NCI-H2029 treated with DMSO at 0.1 percent for 48 hours (cell line): ENCODE data around the gene ALK.

ENCODE experiments used
- DNase-seq: peaks from one replicate; lab custom pipeline; 2025; lab: John Stamatoyannopoulos, UW

The ALK gene

GRCh38 chr2:29196792-29197788 is 724.3 kb downstream of the ALK start:
- DNase-seq = peak; percentile 35

DNA sequence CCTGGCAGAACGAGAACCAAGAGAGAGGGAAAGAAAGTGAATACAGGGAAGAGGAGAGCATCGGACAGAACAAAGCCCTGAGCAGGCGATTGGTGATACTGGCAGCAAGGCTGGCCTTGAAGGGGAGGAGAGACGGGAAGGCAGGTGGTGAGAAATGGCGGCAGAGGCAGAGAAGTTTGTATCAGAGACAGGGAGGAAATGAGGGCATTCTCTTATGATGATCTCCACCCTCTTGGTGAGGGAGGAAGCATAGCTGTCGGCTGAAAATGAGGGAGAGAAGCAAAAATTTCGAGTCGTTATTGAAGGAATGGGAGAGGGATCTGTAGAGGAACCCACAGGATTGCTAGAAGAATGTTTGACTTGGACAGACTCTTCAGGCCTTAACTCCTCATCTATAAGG is 725.6 kb downstream of the ALK start:
- DNase-seq = no peak

GRCh38 chr2:29193681-29194080 is 727.7 kb downstream of the ALK start:
- no peak for DNase-seq

DNA sequence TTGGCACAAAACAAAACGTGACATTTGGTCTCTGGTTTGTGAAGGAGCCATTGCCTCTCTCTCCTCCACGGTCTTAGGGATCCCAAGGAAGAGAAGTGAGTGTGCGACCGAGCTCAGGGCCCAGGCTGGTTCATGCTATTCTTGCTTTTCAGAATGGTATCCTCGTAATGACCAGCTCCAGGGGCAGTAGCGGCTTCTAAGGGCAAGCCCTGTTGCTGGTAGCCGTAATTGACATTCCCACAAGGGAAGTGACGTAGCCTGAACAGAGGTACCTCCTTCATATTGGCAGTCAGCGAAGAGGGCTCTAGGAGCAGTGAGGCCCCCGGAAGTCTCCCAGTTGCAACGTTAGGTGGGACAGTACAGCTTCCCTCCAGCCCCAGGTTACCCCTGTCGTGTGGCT is 728.3 kb downstream of the ALK start:
- DNase-seq = no peak

DNA sequence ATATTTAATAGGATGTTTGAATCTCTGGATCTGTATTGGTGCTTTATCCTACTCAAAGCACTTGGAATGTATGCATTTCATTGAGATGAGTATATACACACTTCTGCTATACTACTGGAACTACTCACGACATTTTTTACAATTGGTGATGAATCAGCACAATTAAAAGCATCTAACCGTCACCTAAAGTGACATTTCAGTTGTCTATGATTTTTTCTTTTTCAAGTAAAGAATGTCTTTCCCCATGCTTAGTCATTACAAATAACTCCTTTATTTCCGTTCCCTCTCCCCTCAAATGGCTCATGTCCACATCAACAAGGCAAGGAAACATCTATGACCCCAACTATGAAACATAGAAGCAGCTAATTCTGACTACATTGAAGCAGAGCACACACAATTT is 728.9 kb downstream of the ALK start:
- DNase-seq = no peak

DNA sequence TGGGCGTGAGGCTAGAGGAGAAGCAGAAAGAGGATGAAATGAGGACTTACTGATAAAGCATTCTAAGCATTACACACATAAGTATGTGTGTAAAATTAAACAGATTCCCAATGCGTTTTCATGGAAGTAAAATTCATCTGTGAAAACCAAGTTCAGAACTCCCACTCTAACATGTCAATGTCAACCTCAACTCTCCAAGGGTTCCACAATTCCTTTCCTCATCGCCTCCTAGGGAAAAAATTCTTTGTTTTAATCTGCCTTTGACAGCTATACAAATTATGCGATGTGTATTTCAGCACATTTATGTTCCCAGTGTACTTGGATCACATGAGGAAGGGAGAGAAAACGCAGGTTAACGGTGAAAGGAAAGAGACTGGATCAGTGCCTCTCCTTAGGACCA is 729.6 kb downstream of the ALK start:
- DNase-seq = no peak

GRCh38 chr2:29189052-29189451 is 732.3 kb downstream of the ALK start:
- DNase-seq = no peak

GRCh38 chr2:29187926-29188325 is 733.5 kb downstream of the ALK start:
- DNase-seq = no peak

DNA sequence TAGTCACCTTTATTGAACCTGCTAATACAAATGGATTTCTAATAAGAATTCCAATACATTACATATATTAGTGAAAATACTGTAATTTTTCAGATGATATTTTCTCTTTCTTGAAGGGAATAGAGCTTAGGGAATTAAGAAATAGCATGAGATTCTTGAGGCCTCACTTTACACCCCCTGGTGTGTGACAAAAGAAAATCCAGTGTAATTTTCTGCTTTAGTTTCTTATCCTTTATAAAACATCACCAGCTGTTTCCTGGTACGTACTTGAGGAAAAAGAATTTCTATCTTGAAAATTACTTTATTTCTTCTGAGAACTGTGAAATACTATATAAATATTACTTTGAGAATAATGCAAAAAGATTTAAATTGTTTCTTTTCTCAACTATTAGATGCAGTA is 734.6 kb downstream of the ALK start:
- DNase-seq = no peak

GRCh38 chr2:29184531-29184930 is 736.9 kb downstream of the ALK start:
- no peak for DNase-seq

GRCh38 chr2:29182920-29183319 is 738.5 kb downstream of the ALK start:
- DNase-seq = no peak

DNA sequence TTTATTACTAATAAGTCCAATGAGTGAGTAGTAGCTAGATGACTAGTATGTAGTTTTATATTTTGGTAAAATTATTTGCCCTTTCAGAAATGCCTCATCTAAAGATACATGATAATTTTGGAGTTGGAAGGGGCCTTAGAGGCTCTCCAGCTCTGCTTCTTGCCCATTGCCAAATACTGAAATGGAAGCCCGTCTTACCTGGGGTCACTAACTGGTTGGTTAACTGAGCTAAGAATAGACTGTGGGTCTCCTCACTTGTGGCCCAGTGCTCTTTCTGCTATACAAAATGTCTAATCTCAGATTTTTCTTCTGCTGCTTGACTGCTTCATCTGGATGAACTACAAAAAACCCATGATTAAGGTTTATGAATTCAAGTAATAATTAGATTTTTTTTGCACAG is 739.1 kb downstream of the ALK start:
- no peak for DNase-seq

GRCh38 chr2:29175338-29175737 is 746.0 kb downstream of the ALK start:
- no peak for DNase-seq

GRCh38 chr2:29174937-29175336 is 746.4 kb downstream of the ALK start:
- DNase-seq = no peak

DNA sequence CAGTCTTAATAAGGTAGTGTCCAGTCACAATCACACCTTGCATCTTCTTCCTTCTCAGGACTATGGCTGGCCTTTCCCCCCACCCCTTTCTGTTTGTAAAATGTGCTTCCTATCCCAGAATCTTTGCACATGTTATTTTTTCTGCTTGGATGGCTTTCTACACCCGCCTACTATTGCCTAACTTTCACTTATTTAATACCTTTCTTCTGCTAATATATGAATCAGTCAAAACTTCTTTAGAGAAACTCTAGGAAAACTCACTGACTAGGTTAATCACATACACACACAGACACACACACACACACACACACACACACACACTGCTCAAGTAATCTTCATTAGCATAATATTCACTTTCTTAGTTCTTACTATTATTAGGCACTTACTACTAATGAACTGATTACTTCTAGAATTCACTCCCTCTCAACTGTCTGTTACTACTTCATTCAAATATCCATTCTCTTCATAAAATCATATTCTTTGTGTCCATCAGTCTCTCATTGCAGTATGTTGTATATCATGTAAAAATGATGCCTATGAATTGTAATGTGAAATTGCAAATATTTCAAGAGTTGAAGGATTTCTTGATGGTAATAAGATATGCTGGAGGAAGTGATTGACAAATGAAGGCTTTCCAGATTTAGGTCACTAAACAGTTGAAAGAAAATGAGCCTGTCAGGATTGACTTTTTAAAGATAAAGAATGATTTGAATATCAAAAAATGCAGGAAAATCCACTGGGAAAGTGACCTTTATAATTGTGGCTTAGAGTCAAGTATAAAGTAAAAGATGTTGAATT is 754.9 kb downstream of the ALK start:
- DNase-seq = no peak

- no peak for DNase-seq
These were observed 755.8 kb downstream of the ALK start for GRCh38 chr2:29165362-29166241.

DNA sequence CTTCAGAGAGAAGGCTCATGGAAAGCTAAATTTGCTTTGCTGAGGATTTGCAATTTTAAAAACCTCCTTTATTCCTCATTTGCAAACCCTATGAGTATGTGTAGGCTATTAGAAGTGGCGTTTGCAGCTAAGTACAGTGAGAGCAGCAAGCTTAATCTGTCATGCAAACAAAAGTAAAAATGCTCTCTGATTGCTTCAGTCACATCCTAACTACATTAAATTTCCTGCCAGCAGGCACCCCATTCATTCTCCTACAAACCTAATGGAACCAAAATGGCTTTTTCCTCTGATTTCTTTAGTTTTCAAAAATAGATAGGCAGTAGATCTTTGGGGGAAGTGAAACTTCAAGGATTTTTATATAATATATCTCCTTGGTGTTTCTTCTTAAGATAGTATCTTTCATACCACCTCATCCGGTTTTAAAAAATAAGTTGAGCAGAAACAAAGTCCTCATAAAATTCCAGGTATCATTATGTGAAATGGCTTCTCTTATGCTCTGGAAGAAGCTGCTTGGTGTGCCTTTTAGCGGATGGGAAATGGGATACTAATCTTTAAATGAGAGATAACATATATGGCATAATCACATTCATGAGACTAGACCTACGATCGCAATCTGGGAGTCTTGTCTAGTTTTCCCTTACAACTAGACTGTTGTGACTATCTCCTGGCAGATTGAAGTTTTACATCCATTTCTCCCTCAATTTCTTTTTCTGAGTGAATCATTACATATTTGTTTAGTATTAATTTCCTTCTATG is 757.1 kb downstream of the ALK start:
- DNase-seq = no peak

GRCh38 chr2:29162204-29162928 is 759.0 kb downstream of the ALK start:
- DNase-seq = no peak

GRCh38 chr2:29160184-29160583 is 761.2 kb downstream of the ALK start:
- DNase-seq = no peak

DNA sequence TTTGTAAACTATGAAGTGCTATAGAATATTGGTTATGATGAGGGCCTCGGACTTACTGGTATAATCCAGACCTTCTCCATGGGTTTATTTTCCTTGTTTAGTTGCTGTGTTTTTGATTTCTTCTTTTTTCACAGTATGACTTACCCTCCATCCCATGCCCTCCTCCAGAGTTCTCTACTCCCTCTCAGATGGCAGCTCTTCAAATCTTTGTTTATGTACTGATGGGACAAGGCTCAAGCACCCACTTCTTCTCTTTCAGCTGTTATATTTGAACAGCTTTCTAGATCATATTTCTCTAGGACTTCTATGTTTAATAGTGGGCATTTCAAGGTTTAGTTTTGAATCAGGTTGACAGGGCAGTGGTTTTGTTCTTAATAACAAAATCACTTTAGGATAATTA is 762.3 kb downstream of the ALK start:
- DNase-seq = peak; percentile 78

DNA sequence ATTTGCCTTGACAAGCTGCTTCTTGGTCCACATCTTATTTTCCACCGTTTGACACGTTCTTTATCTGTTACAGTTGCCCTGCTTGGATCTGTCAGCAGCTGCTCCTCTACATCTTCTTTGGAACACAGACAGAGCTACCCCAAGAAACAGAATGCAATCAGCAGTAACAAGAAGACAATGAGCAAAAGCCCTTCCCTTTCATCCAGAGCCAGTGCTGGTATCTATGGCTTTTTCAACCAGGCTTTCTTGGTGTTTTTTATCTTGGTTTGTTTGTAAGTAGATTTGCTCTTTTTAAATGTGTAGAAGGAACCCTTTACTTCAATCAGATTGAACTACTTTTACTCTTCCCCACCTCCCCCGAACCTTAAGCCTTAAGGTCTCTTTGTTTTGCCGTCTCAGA is 764.3 kb downstream of the ALK start:
- DNase-seq = no peak
